Aorta (tissue), 5 donors: ENCODE data around the gene UTP25. TPM values are rescaled to one million over a fixed set of nuclear protein-coding genes. Genes with fewer than 3 reads are reported as not detected.

Source experiments
- ATAC-seq: fragments of 200-7000 bp; cut with Tn5 transposase; one replicate; pipeline ENCODE4 v1.9.1; 2022; ENCODE audit warnings: moderate library complexity; ENCODE audit not compliant: low FRiP score
- DNase-seq, 2 donors: peaks; one replicate each; pipeline ENCODE4 v3.0.0-alpha.2; 2020
- H3K27ac ChIP-seq, 2 donors: one replicate each; pipeline ENCODE4 v1.5.1; 2013; ENCODE audit warnings: low read length in 2 of 2, mild to moderate bottlenecking in 2 of 2, moderate library complexity in 2 of 2, control low read depth in 1 of 2, inconsistent platforms in 1 of 2, low read depth in 1 of 2
- H3K27me3 ChIP-seq, 2 donors: one replicate each; pipeline ENCODE4 v1.6.1; 2013; ENCODE audit warnings: control low read depth in 1 of 2, low read length in 1 of 2, mild to moderate bottlenecking in 1 of 2, moderate library complexity in 1 of 2; ENCODE audit not compliant: insufficient read depth in 2 of 2, control insufficient read depth in 1 of 2
- H3K36me3 ChIP-seq, 2 donors: one replicate each; pipeline ENCODE4 v1.6.1; 2013; ENCODE audit warnings: control low read depth in 1 of 2, low read length in 1 of 2, mild to moderate bottlenecking in 1 of 2; ENCODE audit not compliant: insufficient read depth in 2 of 2, control insufficient read depth in 1 of 2
- H3K4me1 ChIP-seq, 2 donors: one replicate each; pipeline ENCODE4 v1.6.1; 2013; ENCODE audit warnings: low read length in 2 of 2, control low read depth in 1 of 2, mild to moderate bottlenecking in 1 of 2, moderate library complexity in 1 of 2; ENCODE audit not compliant: insufficient read depth in 2 of 2, control insufficient read depth in 1 of 2
- H3K4me3 ChIP-seq, 2 donors: one replicate each; pipeline ENCODE4 v1.5.1; 2013; ENCODE audit warnings: low read length in 2 of 2, control low read depth in 1 of 2, mild to moderate bottlenecking in 1 of 2
- H3K9me3 ChIP-seq: one replicate; pipeline ENCODE4 v1.6.1; 2013; ENCODE audit warnings: mild to moderate bottlenecking, low read length; ENCODE audit not compliant: control insufficient read depth
- whole genome bisulfite sequencing, 2 donors: extraction: QIAGEN DNeasy Blood & Tissue Kit; methylation state at CpG; one replicate each; pipeline ENCODE4 v1.1.7; 2013; 5-methylcytosine and 5-hydroxymethylcytosine counted together
- intact Hi-C, 2 donors: fragments of 100-400 bp; cut with DNase I; formaldehyde crosslinking; loops; one replicate each; pipeline versions ENCODE4 v1.14.2 to v1.15.0; 2022
- polyA plus RNA-seq, 2 donors: library from polyadenylated mRNA; stranded (reverse); fragments of 200-250 nt; gene quantifications; one replicate each; pipeline ENCODE4 v1.2.3, GENCODE V29; 2013
- total RNA-seq, 2 donors: library from RNA; stranded (reverse); fragmentation: NEBNext Ultra II Directional; extraction: Animal tissue kit (Norgen Biotek cat#: 25700); gene quantifications; one replicate each; pipeline ENCODE4 v1.2.1, GENCODE V29; 2021
- donor health status: healthy with polysubstance abuse.
- donor health status: Bipolar disorder and iron deficiency.
- donor health status: DM: no; HTN: no; CAD: no.
- donor health status: DM: no; HTN: no; CAD: no.
- donor health status: DM: yes; HTN: yes; CAD: no.

UTP25 gene
- total and polyA plus RNA-seq, 4 donors: 0.50 to 8.1 (median 5.1) TPM

GRCh38 chr1:209861242-209861641 lies 33.5 kb downstream of the UTP25 start:
- 58 to 71% methylated on average over 2 of the region's 2 CpGs for WGBS, 2 donors
- ATAC-seq: no peak
- H3K4me3 ChIP-seq: no peak overlapping the region
- no peaks in the 10 kb centered on the region for H3K4me1 ChIP-seq
- no peaks in the 10 kb centered on the region for H3K27me3 ChIP-seq
- no peak overlapping the region for H3K27ac ChIP-seq
- no peaks in the 10 kb centered on the region for H3K36me3 ChIP-seq
- DNase-seq: no peak
- intact Hi-C loops: loop anchor here (5.0 to 10.0 kb wide), 2 partner anchors 124 to 131 kb away; no protein-coding TSS in a partner anchor
- H3K9me3 ChIP-seq: no peaks in the 10 kb centered on the region

DNA sequence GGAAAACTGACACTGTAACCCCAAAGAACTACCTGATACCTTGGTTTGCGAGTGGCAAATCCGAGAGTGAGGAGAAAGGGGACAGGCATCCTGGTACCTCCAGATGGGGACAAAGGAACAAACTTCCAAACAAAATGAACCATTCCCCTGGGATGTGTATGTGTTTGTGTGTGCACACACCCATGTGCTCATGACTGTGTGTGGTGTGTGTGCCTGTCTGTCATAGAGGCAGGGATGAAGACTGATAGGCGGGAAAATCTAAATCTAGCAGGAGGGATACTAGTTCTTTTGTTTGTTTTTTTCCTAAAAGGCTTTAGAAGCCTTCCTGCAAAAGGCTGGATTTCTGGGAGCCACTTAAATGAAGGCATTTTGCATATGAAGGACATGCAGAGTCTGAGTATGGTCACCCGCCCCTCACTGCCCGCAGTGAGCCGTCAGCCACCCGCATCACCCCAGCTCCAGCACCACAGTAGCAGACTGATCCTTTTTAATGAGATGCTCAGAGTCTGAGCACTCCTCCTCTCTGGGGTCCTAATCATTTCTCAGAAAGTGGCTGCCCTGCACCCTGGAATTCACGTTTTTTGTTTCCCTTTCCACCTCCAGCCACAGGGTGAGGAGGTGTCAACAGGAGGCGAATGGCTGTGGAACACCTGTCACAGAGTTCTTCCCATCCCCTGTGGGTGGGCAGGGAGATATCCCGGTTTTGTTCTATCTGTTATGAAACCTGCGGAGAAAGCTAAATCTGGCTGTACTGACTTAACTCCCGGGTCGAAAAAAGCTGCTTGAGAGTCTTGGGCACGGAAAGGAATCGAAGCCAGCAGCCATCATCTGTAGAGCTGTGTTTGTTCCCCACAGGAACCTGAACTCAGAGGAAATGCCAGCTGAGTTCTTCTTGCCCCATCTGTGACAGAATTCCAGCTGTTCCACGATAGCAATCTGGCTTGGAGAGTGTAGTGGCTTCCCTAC lies 34.9 kb downstream of the UTP25 start:
- Histone ChIP-seq H3K36me3 (no peaks in the 10 kb centered on the region), H3K4me1 (no peaks in the 10 kb centered on the region), H3K4me3 (no peak overlapping the region), H3K27me3 (no peaks in the 10 kb centered on the region), H3K27ac (no peak overlapping the region), H3K9me3 (no peaks in the 10 kb centered on the region)
- WGBS, 2 donors: 39 to 45% methylated on average over 16 of the region's 16 CpGs
- intact Hi-C loops: loop anchor here (5.0 to 10.0 kb wide), 2 partner anchors 122 to 130 kb away; no protein-coding TSS in a partner anchor
- DNase-seq (no peak), ATAC-seq (no peak)

GRCh38 chr1:209863766-209864485 lies 36.2 kb downstream of the UTP25 start:
- intact Hi-C loops: loop anchor here (5.0 to 10.0 kb wide), 2 partner anchors 121 to 128 kb away; no protein-coding TSS in a partner anchor
- no peak for ATAC-seq

DNA sequence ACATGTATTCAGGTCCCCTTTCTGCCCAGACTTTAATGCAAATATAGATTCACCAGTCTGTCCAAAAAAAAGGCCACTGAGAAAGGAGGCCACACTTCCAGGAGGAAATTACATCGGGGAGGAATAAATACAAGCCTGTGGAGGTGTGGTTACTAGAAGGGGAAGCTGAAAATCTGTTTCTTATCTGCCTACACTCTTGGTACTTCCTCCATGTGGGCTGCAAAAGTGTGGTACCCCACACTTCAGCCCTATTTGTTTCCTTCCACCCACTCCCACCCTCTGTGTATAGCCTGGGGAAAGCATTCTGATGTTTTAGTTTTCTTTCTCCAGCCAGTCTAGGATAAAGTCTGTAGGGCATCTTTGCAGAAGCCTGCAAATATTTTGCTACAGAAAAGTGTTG lies 38.4 kb downstream of the UTP25 start:
- intact Hi-C loops: loop anchor here in 1 of 2 donors (10.0 kb wide), 1 partner anchor 119 kb away; no protein-coding TSS in a partner anchor
- Histone ChIP-seq H3K9me3 (no peaks in the 10 kb centered on the region), H3K27ac (no peak overlapping the region), H3K36me3 (no peaks in the 10 kb centered on the region), H3K27me3 (no peaks in the 10 kb centered on the region), H3K4me1 (no peaks in the 10 kb centered on the region), H3K4me3 (no peak overlapping the region)
- 72 to 77% methylated on average over 1 of the region's 1 CpG for WGBS, 2 donors
- DNase-seq: no peak
- ATAC-seq: no peak

More at GRCh38 chr1:209863766-209864485, 36.2 kb downstream of the UTP25 start:
- Histone ChIP-seq H3K27ac (no peak overlapping the region), H3K36me3 (no peaks in the 10 kb centered on the region), H3K4me3 (no peak overlapping the region), H3K9me3 (no peaks in the 10 kb centered on the region), H3K4me1 (no peaks in the 10 kb centered on the region), H3K27me3 (no peaks in the 10 kb centered on the region)
- WGBS, 2 donors: 48 to 63% methylated on average over 4 of the region's 4 CpGs
- DNase-seq: no peak

DNA sequence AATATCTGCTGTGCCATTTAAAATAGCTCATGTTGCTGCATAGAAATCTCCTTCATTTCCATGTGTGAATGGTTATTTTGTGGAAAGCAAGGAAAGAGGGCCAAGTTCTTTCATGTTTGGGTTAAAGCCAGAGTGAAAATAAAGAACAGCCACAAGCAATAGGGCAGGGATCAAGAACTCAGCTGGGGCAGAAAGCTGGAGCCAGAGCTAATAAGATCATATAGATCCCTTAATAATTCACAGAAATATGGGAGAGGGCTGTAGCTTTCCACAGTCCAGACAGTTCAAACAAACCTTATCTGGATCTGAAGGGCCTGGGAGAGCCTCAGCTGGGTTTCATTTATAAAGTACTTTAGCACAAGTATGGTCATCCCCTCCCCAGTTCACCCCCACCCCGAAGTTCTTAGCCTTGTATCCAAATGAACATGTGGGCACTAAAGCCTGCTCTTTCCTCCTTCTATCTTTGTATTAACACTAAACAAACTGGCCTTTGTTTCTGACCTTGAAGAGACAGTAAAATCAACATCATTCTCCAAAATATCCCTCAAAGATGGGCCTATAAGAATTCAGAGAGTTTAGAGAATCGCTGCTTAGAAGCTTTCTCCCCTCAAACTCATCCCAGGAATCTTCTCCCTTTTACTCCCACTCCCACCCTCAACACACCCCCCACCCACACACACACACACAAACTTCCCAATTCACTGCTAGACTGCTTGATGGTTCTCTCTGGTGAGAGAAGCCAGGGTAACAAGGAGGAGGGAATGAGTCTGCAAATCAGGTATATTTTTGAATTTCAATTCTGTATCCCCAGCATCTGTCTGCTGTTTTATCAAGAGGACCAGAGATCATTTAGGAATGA lies 41.7 kb downstream of the UTP25 start:
- Histone ChIP-seq H3K27ac (no peak overlapping the region), H3K9me3 (no peaks in the 10 kb centered on the region), H3K36me3 (no peaks in the 10 kb centered on the region), H3K4me1 (no peaks in the 10 kb centered on the region), H3K4me3 (no peak overlapping the region), H3K27me3 (no peaks in the 10 kb centered on the region)
- ATAC-seq (no peak), DNase-seq (no peak)
- intact Hi-C loops: loop anchor here in 1 of 2 donors (10.0 kb wide), 1 partner anchor 115 kb away; no protein-coding TSS in a partner anchor
- WGBS, 2 donors: 62 to 74% methylated on average over 2 of the region's 2 CpGs

GRCh38 chr1:209870151-209870831 lies 42.5 kb downstream of the UTP25 start:
- Histone ChIP-seq H3K36me3 (no peaks in the 10 kb centered on the region), H3K27me3 (no peaks in the 10 kb centered on the region), H3K27ac (no peak overlapping the region), H3K4me1 (no peaks in the 10 kb centered on the region), H3K4me3 (no peak overlapping the region), H3K9me3 (no peaks in the 10 kb centered on the region)
- DNase-seq (no peak), ATAC-seq (no peak)
- WGBS, 2 donors: 60 to 61% methylated on average over 4 of the region's 4 CpGs
- intact Hi-C loops: no loop called here

DNA sequence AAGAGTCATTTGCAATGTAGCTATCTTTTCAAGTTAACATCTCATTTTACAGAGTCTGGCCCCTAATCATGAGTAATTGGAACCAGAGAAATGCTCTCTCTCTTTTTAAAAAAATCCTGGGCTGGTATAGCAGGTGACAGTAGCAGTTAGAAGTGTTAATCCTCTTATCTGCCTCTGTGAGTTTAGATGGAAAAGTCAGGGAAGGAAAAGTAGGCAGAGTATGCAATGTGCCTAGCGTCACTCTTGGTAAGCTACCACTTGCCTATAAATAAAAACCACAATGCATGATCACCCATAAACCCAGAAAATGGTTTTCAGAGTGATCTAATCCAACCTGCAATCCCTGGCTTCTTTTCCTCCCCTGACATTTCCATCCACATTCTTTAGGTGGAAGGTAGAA lies 43.2 kb downstream of the UTP25 start:
- no peak overlapping the region for H3K4me3 ChIP-seq
- DNase-seq (no peak), ATAC-seq (no peak)
- no peaks in the 10 kb centered on the region for H3K36me3 ChIP-seq
- H3K4me1 ChIP-seq: no peaks in the 10 kb centered on the region
- 0 to 91% methylated on average over 1 of the region's 1 CpG for WGBS, 2 donors
- intact Hi-C loops: no loop called here
- no peaks in the 10 kb centered on the region for H3K27me3 ChIP-seq
- no peaks in the 10 kb centered on the region for H3K9me3 ChIP-seq
- H3K27ac ChIP-seq: no peak overlapping the region

- no peaks in the 10 kb centered on the region for H3K36me3 ChIP-seq
- intact Hi-C loops: no loop called here
- H3K27ac ChIP-seq: no peak overlapping the region
- no peaks in the 10 kb centered on the region for H3K4me1 ChIP-seq
- DNase-seq (no peak), ATAC-seq (no peak)
- no peaks in the 10 kb centered on the region for H3K27me3 ChIP-seq
- no peak overlapping the region for H3K4me3 ChIP-seq
- WGBS, 2 donors: 75 to 76% methylated on average over 2 of the region's 2 CpGs
- H3K9me3 ChIP-seq: no peaks in the 10 kb centered on the region
Observed at GRCh38 chr1:209871430-209871829, 43.7 kb downstream of the UTP25 start.
